Activated effector memory CD4-positive, alpha-beta T cell treated with anti-CD3 and anti-CD28 coated beads, Interleukin-2, amount 50 U/mL, for 16 hours (primary cell): ENCODE data around the gene SPINK2.

Experiments
- DNase-seq: peaks from one replicate; pipeline ENCODE4 v3.0.0-alpha.2; 2020

Gene SPINK2, protein sequence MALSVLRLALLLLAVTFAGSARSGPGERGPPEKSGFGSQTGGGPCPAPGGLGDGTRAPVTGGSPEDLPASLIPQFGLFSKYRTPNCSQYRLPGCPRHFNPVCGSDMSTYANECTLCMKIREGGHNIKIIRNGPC

DNA sequence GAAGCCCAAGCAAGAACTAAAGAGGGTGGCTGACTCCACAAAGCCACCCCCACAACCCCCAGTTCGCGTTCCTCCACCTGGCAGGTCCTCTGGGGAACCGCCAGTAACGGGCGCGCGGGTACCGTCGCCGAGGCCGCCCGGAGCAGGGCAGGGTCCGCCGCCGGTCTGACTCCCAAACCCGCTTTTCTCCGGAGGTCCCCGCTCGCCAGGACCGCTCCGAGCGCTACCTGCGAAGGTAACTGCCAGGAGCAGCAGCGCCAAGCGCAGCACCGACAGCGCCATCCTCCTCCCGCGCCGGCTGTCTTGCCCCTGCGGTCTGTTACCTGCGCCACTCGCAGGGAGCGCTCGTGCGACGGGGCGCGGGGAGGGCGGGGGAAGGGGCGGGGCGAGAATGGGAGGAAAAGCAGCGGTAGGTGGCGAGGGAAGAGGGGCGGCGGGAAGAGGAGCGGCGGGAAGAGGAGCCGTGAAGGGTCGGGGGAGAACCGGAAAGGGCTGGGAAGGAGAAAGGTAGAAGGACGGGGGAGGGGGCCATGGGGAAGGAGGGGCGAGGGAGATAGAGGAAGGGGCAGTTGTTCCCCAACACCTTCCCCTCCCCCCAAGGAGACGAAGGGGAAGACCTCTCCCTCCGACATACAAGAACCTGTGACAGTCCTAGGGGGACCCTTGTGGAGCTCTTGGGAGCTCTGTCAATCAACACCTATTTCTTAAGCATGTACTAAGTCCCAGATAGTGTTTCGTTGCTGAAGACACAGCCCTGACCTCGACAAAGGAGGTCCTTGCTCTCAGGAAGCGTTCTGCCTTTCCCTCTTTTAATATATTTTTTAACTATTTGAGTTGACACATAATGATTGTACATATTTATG, at the start of gene SPINK2:
Gene SPINK2, minus strand, starts transcription at position 321 of the 863 bp plus-strand sequence. Its CDS starts 39 bp downstream, at position 282.
- DNase-seq: peak; percentile 87

DNA sequence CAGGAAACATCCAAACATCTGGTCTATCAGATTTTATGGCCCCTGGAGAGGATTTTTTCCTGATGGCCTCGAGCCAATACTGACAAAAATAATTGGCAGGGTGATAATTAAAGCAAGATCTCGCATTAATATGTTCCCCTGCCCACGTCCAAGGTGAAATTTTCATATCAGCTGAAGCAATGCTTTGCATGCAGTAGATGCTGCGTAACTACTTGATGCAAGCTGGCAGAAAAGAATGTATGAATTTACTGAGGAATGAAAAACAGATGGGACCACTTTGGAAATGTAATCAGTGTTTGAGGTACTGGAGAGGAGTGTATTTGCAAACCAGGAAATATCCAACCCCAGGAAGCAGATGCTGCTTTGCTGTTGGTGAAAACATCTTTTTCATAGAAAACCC, 49.4 kb upstream of the SPINK2 start:
- DNase-seq: no peak

DNA sequence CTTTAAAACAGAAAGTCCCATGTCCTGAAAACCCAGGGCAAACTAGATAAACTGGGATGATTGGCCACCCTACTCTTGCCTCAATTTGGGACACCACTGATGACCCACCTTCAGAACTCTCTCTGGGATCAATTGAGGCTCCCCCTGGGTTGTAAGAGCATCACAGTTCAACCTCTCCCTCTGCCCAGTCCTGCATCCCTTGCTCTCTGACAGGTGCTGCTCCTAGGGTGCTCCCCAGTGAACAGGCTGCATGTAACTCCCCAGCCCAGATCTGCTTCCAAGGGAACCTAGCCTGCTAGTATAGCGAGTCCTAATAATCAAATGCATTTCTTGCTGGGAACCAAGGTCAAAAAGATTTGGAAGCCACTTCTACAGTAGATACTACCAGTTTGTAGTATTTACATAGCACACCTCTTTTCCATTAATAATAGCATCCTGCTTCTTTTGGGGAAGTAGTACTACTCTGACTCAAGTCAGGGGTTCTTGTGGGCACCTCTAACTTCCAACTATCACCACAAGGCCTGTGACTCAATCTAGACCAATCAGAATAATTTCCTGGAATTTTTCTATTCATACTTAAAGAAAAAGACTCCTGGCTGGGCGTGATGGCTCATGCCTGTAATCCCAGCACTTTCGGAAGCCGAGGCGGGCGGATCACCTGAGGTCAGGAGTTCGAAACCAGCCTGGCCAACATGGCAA, 42.1 kb upstream of the SPINK2 start:
- DNase-seq: no peak

DNA sequence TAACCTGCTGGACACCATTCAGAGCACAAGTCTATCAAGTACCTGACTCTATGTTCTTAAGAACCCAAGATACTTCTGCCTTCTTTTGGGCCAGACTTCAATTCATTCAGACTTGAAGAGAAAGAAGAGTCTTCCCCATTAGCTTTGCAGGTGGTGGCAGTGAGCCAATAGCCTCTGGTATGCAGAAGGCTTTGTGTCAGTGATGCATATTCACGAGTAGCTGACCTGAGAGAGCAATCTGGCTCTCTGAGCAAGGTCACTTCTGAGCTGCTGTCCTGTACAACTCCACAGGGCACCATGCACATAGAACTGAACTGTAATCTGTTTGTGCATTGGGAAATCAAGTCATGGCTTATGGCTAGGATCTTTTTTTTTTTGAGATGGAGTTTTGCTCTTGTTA, 39.9 kb upstream of the SPINK2 start:
- no peak for DNase-seq

DNA sequence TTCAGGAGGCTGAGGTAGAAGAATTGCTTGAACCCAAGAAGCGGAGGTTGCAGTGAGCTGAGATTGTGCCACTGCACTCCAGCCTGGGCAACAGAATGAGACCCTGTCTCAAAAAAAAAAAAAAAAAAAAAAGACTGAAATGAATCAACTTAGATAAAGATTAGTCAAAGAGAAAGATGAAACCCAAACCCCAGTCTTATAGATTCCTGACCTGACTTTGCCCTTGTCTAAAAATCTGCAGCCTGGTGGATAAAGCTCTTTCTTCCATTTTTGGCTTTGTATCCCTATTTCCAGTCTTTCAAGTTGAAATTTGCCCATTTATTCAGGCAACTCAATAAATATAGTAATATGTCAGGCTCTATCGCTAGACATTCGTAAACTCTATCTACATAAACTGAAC, 39.3 kb upstream of the SPINK2 start:
- DNase-seq: no peak

DNA sequence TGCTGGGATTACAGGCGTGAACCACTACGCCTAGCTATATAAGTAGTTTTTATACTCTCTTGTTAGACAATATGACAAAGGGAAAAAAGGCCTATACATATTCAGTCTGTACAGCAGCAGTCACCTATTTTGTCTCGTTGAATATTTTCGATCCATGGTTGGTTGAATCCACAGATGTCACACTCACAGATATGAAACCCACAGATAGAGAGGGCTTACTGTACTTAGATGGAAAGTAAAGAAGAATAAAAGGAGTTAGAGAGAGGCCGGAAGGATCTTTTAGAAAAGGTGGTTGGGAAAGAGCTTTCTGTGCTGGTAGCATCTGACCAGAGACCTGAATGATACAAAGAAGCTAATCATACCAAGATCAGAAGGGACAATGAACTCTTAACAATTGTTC, 38.3 kb upstream of the SPINK2 start:
- DNase-seq: no peak

DNA sequence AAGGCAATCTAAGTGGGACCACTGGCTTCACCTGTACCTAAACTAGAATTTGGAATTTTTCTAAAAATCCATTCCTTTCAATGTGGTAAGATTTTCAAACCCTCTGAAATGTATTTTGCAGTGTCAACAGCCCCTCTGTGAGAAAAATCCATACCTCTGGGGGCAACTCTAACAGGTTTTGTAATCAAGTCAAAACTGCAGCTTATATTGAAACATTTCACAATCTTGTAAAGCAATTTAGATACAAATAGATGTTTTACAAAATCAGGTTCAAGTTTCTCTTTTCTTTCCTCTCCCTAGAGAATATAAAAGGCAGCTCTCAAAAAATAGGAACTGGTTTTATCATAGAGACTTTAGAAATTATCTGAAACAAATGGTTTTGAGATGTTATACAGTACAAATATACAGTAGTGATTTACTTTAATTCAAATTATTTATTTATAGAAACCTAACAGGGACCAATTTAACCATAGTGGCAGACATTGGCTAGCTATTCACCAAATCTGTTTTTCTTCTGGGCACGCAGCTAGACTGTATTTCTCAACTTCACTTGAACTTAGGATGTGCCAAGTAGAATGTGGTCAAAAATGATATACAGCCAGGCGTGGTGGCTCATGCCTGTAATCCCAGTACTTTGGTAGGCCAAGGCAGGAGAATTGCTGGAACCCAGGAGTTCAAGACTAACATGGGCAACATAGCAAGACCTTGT, 36.3 kb upstream of the SPINK2 start:
- no peak for DNase-seq

DNA sequence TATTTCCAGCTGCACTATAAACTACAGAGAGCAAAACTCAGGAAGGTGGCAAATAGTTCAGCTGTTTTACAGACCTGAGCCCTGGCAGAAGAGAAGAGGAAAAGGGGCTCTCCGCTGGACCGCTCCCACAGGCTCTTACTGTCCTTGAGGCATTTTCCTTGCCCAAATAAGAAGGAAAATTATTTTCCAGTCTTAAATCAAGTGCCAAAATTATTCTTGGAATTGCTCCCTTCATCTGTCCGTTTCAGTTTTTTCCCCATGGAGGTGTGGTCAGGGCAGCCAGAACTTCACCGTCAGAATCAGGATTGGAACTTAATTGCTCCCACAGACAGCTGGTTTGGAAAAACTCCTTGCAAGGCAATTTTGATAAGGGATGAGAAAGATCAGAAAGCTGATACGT, 35.2 kb upstream of the SPINK2 start:
- DNase-seq: no peak

DNA sequence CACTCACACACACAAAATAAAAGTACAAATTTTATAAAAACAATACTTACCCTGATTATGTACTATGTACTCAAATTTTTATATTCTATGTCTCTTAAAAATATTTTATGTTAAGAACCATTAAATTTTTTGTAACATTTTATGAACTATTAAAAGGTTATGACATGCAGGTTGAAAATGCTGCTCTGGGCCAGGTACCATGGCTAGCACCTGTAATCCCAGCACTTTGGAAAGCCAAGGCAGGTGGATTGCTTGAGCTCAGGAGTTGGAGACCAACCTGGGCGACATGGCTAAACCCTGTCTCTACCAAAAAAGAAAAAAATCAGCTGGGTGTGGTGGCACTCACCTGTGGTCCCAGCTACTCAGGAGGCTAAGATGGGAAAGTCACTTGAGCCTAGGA, 29.4 kb upstream of the SPINK2 start:
- DNase-seq: no peak

DNA sequence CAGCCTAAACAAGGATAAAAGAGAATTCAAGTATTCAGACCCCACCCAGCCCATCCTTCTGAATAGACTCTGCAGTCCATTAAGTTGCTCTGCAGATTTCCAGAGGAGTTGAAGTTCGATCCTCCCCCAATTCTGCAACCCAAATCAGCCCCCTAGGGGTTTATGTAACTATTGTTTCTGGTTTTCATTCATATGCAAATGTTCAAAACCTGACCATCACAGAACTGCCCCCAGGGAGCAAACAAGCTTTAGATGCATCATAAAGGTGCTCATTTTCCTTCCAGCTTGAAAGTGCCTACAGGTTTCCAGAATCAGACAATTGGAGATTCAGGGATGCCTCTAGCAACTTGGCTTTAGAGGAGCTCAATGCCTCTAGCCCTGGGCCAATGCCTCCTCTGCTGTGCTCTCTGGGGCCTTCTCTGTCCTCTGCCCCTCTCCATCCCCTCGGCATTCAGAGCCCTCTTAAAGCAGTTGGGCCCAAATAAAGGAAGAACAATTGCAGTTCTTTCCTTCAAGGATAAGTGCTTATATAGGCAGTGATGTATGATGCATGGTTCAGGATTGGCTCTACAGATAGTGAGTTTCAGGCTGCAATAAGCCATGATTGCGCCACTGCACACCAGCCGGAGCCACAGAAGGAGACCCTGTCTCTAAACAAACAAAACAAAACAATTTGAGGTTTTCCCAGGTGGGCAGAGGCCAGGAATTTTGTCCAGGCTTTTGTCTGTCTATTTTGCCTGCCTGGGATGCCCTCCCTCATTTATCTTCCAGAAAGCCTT, 23.5 kb upstream of the SPINK2 start:
- DNase-seq: peak; percentile 22

DNA sequence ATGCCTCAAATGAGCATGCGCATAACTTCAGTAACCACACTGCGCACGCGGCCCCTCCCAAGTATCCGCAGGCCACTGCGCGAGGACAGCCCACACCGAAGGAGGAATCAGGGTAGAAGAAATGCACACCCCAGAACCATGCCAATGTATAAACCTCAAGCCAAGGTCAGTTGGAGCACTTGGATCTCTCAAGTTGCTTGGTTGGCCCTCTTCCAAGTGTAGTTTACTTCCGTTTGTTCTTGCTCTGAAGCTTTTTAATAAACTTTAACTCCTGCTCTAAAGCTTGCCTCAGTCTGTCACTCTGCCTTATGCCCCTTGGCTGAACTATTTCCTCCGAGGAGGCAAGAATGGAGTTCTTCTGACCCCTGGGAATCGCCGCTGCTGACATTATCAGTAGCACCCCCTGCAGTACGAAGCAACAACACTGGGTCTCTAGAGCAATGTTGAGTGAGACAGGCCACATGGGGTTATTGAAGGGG, 22.0 kb upstream of the SPINK2 start:
- peak; percentile 46 for DNase-seq

DNA sequence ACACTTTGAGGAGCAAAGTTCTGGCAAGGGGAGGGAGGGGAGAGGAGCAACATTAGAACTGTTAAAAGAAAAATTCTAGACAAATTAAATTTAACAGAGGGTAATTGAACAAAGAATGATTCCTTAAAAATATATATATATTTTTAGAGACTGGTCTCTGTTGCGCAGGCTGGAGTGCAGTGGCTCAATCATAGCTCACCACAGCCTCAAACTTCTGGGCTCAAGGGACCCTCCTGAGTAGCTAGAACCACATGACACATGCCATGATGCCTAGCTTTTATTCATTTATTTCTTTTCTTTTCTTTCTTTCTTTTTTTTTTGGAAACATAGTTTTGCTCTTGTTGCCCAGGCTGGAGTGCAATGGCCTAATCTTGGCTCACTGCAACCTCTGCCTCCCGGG, 19.1 kb upstream of the SPINK2 start:
- no peak for DNase-seq

DNA sequence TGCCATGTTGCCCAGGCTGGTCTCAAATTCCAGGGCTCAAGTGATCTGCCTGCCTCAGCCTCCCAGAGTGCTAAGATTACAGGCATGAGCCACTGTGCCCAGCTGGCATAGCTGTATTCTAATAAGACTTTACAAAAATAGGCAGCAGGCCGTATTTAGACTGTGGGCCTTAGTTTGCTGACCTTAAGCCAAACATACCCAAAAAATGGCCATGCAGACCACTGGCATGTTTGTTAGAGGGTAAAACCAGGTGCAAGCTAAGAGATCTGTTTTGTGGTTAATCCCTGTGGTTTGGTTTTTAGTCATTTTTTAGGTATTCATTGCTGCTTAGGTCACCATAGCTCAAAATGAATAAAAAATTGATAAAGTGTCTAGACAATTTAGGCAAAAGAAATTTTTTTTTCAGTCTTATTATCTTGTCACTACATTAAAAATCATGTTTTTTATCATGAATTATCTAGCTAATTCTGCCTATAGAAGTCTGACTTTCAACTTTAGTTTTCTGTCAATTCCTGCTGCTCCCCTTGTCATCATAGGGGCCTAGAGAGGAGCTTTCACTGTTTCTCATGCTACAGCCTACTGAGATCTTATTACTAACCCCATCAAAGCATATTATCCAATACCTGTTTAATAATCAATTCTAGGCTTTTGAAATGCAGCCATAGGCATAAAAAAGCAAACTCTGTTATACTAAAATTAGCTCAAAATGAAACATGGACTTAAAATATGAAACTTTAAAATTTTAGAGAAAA, 7.5 kb upstream of the SPINK2 start:
- no peak for DNase-seq

DNA sequence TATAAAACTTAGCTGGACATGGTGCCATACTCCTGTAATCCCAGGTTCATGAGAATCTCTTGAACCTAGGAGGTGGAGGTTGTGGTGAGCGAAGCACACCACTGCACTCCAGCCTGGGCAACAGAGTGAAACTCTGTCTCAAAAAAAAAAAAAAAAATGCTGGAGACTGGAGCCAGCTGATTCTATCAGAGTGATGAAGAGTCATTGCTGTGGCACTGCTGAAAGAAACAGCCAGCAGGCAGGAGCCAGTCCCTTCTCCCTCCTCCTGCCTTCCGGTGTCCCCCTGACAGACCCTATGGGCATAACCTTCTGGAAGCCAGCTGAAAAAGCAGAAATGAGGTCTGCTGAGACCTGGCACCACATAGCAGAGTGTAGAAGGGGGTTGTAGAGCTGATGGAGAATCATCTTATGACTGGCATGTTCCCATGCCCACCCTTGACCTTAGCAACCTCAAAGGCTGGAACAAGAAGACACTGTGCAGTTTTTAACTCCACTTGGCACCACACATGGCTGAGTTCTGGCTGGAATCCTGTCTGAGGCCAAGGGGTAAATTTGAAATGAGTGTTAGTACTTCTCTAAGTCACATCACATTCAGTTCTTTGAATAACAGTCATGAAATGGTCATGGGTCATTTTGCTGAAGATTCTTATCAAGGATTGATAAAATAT, 2.6 kb upstream of the SPINK2 start:
- DNase-seq: no peak

DNA sequence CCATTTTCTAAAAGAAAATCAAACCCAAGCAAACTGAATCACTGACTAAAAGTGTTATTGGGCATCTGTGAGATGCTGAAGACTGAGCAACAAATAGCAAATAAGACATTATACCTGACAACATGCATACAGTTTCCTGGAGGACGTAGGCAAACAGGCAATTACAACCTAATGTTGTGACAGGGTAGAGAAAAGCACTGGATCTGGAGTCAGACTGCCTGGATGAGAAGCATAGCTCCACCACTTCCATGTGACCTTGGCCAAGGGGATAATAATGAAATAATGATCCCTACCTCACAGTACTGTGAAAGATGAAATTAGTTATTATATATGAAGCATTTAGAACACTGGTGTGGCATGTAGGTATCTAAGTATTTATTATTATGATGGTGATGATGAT, 2.7 kb downstream of the SPINK2 start:
- DNase-seq: no peak

DNA sequence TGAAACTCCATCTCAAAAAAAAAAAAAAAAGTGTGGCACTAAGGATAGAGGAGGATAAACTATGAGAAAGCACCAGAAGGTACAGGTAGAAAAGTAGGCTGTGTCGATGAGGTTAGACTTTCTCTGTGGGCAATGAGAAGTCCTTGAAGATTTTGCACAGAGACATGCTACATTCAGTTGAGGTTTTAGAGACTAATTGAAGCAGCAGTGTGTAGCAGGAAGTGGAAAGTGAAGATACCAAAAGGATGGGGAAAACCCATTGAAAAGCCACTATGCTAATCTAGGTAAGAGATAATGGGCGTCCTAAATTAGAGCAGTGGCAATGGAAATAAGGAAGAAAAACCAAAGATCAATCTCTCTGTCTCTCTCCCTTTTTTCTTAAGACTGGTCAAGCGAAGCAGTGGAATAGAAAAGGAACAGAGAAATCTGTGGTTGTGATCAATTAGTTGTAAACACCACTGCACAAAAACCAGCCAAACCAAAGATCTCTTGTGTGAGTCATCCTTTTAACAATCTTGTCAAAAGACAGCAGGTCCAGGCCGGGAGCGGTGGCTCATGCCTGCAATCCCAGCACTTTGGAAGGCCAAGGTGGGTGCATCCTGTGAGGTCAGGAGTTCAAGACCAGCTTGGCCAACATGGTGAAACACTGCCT, 3.5 kb downstream of the SPINK2 start:
- DNase-seq: no peak

DNA sequence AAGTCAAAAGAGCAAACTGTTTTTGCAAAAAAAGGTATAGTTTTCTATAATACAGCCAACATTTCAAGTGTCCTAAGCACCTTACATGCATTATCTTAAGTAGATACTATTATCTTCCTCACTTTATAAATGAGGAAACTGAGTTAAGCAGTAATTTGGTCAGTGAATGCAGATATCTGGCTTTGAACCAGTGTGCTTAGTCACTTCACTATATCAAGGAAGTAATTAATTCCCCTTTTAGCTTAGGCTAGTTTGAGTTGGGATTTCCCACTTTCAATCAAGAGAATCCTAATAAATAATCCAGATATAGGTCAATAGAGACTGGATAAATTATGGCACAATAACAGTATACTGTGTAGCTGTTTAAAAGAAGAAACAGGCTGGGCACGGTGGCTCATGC, 14.8 kb downstream of the SPINK2 start:
- no peak for DNase-seq

DNA sequence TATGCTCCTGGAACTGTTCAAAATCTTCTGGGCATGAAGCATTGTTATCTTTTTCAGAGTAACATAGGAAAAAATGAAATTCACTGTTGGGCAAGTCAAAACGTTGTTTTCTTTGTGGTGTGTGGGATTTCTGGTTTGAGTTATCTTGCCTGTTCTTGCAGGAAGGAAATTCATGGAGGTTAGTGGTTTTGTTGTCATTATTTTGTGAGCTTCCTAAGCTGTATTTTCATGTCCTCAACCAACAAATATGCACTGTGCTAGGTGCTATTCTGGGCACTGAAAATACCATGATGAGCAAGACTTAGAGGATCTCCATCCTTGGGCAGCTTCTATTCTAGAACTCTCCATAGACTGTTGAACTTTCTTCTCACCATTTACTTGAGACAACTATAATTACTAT, 16.9 kb downstream of the SPINK2 start:
- no peak for DNase-seq

DNA sequence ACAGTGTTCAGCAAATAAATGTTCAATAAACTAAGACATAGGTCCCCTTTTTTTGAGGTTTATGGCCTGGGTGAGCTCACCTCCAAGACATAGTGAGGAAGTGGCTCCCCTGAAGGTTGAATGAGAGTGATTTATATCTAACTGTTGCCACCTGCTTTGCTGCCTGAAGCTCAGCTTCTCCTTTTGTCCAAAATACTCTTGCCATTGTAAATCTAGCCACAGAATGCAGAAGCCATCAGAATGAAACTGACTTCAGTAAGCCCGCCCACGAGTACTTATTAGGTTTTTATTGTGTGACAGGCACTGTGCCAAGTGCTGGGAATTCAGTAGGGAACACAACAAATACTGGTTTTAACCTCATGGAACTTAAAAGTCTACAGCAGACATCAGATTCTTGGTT, 18.0 kb downstream of the SPINK2 start:
- no peak for DNase-seq
